ENCODE results near the gene CNPY1. TPM values are rescaled to one million over a fixed set of nuclear protein-coding genes. Genes with fewer than 3 reads are reported as not detected.

Gene CNPY1
- total RNA-seq, 1 donor from 2014 or later: not detected

DNA sequence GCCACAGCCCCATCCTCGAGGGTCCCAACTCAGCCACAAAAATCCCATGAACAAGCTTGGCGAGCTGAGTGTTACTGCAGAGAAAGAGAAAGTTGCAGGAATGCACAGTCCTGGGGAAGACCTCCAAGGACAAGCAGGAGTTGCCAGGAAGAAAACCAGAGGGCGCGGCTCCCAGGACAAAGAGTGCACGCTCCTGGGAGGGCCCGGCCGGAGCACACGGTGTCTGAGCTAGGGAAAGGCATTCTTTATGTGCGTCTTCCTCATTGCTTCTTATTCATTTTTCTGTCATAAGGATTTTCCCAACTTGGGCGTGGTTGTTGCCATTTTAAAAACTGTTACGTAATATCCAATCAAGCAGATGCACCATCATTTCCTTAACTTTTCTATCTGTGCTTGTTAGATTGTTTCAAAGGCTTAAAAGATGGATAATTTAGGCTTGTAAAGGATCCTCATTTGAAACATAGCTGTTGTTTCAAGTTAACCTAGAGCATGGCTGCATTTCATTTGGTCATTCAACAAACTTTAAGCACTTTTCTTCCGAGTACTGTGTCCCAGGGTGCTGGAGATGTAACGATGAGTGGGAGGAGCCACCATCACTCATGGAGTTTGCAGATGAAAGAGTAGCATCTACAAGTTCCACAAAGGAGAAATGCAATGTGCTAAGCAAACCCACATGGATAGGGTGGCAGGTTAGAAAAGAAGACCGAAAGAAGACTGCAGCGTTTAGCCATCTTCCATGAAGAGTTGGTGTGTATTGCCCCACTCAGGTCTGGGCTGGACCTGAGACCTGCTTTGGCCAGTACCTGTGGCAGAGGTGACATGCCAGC is 5.6 kb upstream of the CNPY1 start:
- TF ChIP-seq, protein P1, sequence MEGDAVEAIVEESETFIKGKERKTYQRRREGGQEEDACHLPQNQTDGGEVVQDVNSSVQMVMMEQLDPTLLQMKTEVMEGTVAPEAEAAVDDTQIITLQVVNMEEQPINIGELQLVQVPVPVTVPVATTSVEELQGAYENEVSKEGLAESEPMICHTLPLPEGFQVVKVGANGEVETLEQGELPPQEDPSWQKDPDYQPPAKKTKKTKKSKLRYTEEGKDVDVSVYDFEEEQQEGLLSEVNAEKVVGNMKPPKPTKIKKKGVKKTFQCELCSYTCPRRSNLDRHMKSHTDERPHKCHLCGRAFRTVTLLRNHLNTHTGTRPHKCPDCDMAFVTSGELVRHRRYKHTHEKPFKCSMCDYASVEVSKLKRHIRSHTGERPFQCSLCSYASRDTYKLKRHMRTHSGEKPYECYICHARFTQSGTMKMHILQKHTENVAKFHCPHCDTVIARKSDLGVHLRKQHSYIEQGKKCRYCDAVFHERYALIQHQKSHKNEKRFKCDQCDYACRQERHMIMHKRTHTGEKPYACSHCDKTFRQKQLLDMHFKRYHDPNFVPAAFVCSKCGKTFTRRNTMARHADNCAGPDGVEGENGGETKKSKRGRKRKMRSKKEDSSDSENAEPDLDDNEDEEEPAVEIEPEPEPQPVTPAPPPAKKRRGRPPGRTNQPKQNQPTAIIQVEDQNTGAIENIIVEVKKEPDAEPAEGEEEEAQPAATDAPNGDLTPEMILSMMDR (IDR thresholded peaks at IDR 0.05): no peak
- ChIA-PET POLR2A (no interaction called here), CTCF (no interaction called here)
- no peak overlapping the region for H3K27ac Mint-ChIP-seq
- no peak overlapping the region for H3K4me3 Mint-ChIP-seq
- H3K27me3 Mint-ChIP-seq: peaks cover 6% of the 10 kb centered on the region
- ATAC-seq (ENCODE audit: low read depth) (no peak), DNase-seq (no peak)
- no peaks in the 10 kb centered on the region for H3K9me3 Mint-ChIP-seq
- H3K4me1 Mint-ChIP-seq: no peaks in the 10 kb centered on the region
- H3K36me3 Mint-ChIP-seq (ENCODE audit: low read depth): no peaks in the 10 kb centered on the region
- intact Hi-C loops (cut with micrococcal nuclease): no loop called here

DNA sequence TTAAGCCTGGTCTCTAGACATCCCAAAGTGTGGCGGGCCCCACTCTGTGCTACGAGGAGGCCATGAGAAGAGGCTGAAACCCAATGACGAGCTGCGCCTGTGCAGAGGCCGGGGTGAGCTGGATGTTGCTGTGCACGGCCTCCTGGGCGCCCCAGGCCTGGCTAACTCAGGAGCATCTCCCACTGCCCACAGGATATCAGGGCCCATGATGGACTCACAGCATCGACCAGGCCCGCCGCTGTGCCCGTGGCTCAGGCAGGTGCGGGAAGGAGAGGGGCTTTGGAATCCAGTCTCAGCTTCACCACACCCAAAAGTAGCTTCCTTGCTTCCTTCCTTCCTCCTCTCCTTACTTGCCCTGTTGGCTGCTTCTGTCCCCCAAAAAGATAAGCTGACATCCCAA is 4.6 kb upstream of the CNPY1 start:
- TF ChIP-seq, protein P1 (IDR thresholded peaks at IDR 0.05): no peak
- ChIA-PET POLR2A (no interaction called here), CTCF (no interaction called here)
- Mint-ChIP-seq H3K4me1 (no peaks in the 10 kb centered on the region), H3K4me3 (no peak overlapping the region), H3K36me3 (ENCODE audit: low read depth) (no peaks in the 10 kb centered on the region), H3K27me3 (peaks cover 5% of the 10 kb centered on the region), H3K27ac (no peak overlapping the region), H3K9me3 (no peaks in the 10 kb centered on the region)
- DNase-seq (no peak), ATAC-seq (ENCODE audit: low read depth) (no peak)
- intact Hi-C loops (cut with micrococcal nuclease): no loop called here

DNA sequence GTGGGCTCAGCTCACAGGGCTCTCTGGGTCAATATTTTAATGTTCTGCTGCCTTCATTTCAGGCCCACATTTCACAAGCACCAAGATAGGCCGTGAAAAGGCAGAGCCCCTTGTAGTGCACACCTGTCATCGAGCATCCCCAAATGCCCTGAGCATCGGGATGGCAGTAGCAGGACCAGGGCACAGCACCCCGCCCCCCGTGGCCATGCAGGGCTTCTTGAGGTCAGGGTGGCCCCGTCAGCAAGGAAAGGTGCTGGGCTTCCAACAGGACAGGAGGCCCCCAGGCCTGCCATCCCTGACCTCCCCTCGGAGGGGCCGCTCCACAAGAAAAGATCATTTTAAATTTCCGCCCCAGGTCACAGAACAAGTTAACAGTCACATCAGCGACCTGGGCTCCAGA is 2.9 kb upstream of the CNPY1 start:
- Mint-ChIP-seq H3K27me3 (peaks cover 5% of the 10 kb centered on the region), H3K36me3 (ENCODE audit: low read depth) (no peaks in the 10 kb centered on the region), H3K27ac (no peak overlapping the region), H3K9me3 (no peaks in the 10 kb centered on the region), H3K4me3 (no peak overlapping the region), H3K4me1 (no peaks in the 10 kb centered on the region)
- intact Hi-C loops (cut with micrococcal nuclease): no loop called here
- ChIA-PET POLR2A (no interaction called here), CTCF (no interaction called here)
- ATAC-seq (ENCODE audit: low read depth): no peak
- DNase-seq: no peak
- TF ChIP-seq, protein P1 (IDR thresholded peaks at IDR 0.05): no peak

DNA sequence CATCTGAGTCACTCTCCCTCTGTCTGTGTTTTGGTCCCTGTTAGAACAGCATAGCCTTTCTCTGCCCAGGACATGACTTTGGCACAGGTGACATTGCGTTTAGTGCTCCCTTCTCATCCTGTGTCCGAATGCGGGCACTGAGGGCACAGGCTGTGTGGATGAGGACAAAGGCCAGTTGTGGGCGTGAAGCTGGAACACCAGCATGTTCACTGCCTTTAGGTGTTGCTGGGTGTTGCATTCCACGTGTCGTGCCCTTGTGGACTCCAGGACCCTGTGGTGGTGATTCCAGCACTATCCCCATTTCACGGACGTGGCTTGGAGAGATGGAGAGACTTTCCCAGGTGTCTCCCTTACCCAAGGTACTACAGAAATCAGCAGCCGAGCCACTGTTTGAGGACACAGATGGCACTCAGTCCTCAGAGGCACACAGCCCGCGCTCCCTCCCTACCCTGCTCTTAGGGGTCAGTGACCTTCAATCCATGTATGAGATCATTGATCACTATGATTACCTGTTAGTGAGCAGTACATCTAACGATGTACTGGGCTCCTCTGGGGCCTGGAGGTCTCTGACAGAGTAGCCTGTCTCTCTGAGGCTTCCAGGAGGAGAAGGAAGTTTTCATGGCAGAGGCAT is 917 bp upstream of the CNPY1 start:
- no peak for ATAC-seq (ENCODE audit: low read depth)
- Mint-ChIP-seq H3K4me1 (no peaks in the 10 kb centered on the region), H3K27ac (no peak overlapping the region), H3K36me3 (ENCODE audit: low read depth) (no peaks in the 10 kb centered on the region), H3K27me3 (peaks cover 5% of the 10 kb centered on the region), H3K4me3 (no peak overlapping the region), H3K9me3 (no peaks in the 10 kb centered on the region)
- DNase-seq: no peak
- intact Hi-C loops (cut with micrococcal nuclease): no loop called here
- ChIA-PET CTCF (no interaction called here), POLR2A (no interaction called here)
- TF ChIP-seq, protein P1 (IDR thresholded peaks at IDR 0.05): no peak

DNA sequence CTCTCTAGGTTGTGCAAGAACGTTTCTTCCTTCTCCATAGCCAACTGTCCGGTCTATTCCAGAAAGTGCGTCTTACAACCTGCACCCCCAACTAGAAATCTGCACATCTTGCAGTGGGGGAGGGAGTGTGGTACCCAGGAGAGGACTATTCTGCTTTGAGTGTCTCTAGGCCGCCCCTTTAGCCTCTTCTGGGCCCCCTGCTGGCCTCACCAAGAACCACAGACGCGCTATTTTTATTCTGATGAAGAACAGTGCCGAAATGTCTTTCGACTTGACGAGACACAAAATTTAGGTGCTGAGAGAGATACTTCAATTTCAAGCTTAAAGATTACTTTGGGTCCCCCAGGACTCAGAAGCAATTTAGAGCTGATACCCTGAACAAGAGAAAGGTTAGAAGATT is 1.0 kb downstream of the CNPY1 start:
- H3K4me1 Mint-ChIP-seq: no peaks in the 10 kb centered on the region
- DNase-seq: no peak
- intact Hi-C loops (cut with micrococcal nuclease): no loop called here
- H3K27me3 Mint-ChIP-seq: peaks cover 8% of the 10 kb centered on the region
- no peak overlapping the region for H3K4me3 Mint-ChIP-seq
- no peaks in the 10 kb centered on the region for H3K9me3 Mint-ChIP-seq
- H3K36me3 Mint-ChIP-seq (ENCODE audit: low read depth): no peaks in the 10 kb centered on the region
- CTCF ChIA-PET: no interaction called here
- no peak for ATAC-seq (ENCODE audit: low read depth)
- TF ChIP-seq, protein P1 (IDR thresholded peaks at IDR 0.05): no peak
- POLR2A ChIA-PET: no interaction called here
- H3K27ac Mint-ChIP-seq: no peak overlapping the region
